GM19467 (cell line): ENCODE results near the gene RPL5.
A peak's percentile ranks its signal among the peaks of the same experiment; 100 is the strongest.

Experiments
- ATAC-seq: cut with Tn5 transposase; IDR thresholded peaks from one replicate; pipeline ENCODE4 v1.9.1; 2021; ENCODE audit warnings: mild to moderate bottlenecking, moderate library complexity; ENCODE audit not compliant: unreplicated experiment

The RPL5 gene

DNA sequence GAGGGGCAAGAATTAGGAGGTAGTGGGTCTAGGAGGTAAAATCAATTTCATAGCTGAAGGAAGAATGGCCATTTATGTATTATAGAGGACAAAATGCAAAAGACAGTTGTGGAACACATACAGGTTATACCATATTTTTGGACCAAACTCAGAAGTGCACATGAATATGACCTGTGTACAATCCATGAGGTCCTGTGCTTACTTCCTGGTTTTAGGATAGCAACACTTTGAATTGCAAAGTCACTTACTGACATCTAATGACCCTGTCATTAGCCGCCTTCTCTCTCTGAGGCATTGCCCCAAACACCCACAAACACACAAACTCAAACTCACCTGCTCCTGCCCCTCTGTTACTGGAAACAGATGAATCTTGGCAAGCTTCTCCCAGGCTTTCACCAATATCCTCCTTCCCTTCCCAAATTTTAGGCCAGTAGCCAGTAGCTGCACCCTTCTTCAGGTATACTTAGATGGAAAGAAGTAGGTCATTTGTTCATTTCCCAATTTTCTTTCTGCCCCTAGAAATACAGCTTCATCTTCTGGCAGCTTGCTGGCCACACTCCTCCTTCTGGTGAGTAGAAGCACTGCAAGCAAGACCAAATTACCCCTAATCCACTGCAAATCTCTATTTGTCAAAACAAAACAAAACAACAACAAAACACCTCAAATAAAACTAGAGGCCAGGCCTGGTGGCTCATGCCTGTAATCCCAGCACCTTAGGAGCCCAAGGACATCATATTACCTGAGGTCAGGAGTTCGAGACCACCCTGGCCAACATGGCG lies 13.7 kb upstream of the RPL5 start:
- ATAC-seq: peak; percentile 53

DNA sequence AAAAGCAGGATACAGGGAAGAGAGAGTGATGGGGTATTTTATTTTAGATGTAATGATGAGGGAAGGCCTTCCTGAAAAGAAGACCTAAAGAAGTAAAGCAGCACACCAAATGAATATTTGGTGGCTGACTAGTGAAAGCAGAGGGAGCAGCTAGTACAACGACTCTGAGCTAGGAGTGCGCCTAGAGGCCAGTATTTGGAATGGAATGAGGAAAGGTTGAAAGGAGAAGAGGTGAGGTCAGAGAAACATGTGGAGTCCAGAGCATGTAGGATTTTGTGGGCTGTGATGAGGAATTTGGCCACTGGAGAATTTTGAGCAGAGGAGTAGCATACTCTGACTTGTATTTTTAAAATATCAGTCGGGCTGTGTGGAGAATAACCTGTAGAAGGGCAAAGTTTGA lies 11.8 kb upstream of the RPL5 start:
- no peak for ATAC-seq

DNA sequence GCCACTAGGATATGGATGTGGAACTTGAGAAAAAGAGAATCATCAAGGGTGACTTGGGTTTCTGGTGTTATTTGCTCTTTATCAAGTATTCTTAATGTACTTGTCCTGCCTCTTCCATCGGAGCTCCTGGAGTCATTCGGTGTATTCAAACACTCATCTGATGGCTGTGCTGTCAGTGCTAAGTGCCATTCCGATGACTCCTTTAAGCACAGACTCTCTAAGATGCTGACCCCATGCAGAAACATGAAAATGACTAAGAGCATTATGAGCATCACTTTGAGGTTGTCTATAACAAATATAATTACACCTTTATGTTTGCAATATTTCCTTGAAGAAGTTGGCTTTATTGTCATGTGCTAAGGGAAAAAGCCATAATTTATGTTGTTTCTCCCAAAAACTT lies 11.3 kb upstream of the RPL5 start:
- no peak for ATAC-seq

DNA sequence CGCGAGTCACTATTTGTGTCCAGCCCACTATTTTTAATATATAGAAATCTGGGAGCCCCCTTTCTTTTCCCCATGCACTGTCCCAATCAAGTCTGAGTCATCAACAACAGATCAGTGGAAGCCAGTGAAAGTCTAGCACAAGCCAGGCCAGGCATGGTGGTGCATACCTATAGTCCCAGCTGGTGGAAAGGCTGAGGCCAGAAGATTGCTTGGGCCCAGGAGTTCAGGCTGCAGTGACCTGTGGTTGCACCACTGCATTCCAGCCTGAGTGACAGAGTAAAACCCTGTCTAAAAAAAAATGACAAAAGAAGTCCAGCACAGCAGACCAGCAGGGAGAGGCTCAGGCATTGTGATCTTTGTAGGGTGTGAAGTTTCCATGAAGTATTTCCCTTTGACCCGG lies 9.0 kb upstream of the RPL5 start:
- ATAC-seq: no peak

DNA sequence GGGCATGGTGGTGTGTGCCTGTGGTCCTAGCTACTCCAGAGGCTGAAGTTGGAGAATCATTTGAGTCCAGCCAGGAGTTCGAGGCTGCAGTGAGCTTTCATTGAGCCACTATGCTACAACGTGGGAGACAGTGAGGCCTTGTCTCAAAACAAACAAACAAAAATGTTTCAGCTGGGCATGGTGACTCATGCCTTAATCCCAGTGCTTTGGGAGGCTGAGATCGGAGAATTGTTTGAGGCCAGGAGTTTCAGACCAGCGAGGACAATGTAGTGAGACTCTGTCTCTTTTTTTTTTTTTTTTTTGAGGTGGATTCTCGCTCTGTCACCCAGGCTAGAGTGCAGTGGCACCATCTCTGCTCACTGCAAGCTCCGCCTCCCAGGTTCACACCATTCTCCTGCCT lies 5.0 kb upstream of the RPL5 start:
- no peak for ATAC-seq

DNA sequence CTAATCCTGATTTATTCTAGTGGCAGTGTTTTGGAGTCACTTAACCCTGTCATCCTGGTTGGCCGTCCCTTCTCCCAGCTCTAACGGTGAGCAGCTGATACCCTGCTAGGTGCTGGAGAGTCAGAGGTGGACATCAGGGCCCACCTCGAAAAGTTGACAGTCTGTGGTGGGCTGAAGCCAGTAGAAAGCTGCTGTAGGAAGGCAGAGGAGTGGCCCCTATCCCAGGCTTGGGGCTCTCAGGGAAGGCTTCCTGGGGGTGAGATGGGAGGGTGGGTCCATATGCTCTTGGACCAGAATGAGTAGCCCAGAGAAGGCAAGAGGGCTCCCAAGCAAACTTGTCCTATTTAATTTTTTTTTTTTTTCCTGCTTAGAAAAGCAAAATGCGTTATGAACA lies 475 bp upstream of the RPL5 start:
- no peak for ATAC-seq

DNA sequence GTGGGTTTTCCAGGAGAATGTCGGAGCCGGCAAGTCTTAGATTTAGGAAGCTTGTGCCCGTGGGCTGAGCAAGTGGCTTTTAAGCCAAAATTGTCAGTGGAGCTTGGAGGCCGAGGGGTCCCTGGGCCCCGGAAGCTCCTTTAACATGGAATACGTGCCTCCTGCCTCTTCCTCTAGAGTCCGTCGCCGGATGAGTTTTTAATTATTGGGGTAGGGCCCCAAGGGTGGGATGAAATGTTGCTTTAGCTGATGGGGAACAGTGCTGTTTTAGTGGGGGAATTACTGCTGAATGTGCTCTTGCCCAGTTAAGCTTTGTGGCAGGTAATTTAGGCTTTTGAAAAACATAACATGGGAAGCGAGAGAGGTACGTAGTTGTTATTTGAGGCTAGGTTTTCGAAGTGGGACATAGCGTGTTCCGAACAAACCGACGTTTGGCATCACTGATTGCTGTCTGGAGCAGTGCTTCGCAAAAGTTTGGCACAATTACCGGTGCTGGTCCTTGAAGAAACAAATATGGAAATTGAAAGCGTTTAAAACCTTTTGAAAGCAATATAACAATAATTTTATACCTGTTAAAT lies 786 bp downstream of the RPL5 start:
- ATAC-seq: no peak

DNA sequence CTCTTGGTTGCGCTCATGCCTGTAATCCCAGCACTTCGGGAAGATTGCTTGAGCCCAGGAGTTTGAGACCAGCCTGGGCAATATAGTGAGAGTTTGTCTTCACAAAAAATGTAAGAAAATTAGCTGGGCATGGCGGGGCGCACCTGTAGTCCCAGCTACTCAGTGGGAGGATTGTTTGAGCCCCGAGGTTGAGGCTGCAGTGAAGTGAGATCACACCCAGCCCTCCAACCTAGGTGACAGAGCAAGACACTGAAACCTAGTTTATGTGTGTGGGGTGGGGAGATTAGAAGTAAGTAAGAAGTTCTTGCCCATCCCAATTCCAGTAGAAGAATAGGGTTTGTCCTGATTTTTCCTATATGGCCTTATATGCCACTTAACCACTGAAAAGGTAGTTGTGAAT lies 2.0 kb downstream of the RPL5 start:
- ATAC-seq: no peak

DNA sequence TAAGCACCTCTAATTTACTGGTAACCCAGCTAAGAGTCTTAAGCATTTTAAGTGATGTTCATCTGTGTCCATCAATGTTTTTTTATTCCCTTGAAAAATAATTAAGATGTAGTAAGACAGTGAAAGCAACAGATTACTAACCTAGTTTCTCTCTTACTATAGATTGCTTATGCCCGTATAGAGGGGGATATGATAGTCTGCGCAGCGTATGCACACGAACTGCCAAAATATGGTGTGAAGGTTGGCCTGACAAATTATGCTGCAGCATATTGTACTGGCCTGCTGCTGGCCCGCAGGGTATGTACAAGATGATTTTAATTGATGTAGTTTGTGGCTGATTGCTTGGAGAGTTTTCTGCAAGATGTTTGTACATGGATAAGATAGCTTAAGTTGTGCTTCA lies 2.8 kb downstream of the RPL5 start:
- ATAC-seq: no peak

DNA sequence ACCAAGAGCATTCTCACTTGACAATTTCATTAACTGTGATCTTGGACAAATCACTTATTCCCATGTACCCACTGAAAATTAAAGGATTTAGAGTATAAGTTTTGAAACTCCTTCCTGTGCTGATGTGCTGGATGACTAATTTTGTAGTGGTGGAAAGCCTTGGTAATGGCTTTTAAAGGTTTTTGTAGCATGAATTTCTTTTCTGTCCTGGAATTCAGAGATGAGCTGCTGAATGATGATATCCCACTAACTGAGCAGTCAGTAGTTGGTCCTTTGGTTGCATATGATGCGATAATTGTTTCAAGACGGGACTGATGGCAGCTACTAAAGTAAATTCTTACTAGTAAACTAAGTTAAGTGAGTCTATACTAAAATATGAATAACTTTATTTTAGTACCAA lies 5.2 kb downstream of the RPL5 start:
- ATAC-seq: no peak

DNA sequence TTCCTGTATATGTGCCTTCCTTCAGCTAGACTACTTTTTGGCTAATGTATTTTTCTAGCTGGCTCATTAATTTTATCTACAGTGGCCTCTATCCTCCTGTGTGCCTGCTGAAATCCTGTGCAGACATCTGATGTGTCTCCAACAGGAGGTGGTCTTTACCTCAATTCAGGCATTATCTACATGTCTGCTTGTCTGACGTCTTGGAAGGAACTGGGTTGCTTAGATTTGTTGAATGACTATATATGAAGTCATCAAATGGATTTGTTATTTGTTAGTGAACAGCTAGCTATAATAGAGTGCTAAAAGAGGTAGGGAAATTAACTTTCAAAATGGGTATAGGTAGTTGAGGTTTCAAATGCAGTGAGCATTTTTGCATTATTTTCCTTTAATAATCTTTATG lies 6.7 kb downstream of the RPL5 start:
- ATAC-seq: no peak

DNA sequence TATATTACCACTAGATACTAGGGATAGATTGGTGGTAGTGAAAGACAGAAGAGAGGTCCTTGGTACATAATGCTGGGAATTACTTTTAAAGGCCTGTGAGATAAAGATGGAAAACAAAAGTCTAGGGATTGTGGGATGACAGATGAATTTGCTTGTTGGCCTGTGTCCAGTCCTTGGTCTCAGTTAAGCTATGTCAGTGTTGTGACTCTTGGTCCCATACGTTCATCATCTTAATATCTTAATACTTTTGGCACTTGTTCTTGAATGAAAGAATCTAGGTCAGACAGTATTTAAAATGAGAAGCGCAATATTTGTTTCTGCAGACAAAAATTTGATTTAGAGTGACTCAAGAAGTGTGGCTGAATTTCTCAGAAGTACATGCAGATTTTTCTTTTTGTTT lies 7.6 kb downstream of the RPL5 start:
- ATAC-seq: no peak

DNA sequence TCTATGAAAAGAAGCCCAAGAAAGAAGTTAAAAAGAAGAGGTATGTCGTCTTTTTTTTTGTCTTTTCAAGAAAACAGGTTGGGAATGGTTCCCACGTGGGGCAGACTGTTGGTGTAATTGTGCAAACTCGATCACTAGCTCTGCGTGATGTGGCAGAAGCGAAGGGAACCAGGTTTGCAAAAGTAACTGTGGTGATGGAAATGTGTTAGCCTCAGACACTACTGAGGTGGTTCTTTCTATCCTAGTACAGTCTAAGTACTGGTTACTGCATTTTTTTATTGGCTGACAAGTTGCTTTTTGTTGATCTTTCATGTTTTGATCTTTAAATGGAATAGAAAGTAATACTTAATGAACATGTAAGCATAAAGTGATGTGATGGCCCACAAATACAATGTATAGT lies 8.8 kb downstream of the RPL5 start:
- no peak for ATAC-seq

DNA sequence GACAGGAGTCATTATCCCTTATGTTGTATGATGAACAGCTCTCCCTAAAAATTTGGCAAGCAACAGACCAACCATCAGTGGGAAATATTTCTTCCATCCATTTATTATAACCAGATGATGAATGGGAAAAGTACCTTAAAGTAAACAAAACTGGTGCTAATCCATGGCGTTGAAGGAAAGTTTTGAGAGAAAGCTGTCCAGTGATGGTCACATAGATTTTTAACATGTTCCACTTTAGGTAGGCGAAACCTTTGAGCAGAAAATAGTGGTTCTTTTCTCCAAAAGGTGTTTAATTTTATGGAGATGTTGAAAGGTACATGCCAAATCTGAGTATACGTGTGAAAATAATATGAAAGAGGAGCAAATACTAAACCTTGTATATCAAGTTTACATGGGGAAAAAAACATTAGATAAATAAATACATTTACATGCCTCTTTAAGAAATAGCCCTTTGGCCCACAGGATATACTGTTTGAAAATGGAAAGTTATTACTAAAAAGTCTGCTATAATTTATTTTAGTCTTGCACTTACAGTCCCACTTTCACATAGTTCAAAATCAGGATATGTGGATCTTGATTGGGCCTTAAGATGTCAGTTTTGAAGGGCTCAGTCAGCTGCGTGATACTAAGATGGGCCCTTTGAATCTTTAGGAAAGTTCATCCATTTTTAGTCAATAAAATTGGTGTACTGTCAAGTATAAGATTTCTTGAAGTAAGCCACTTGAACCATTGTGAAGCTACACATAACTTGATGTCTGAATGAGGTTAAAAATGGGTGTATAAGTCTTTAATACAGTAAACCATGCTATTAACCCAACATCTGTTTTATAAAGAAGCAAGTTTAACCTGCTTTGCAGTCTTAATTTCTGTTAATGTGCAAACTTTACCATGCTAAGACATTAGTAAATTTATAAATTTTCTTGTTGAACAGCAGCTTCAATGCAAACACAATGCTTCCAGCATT lies 10.5 kb downstream of the RPL5 start:
- ATAC-seq: no peak

DNA sequence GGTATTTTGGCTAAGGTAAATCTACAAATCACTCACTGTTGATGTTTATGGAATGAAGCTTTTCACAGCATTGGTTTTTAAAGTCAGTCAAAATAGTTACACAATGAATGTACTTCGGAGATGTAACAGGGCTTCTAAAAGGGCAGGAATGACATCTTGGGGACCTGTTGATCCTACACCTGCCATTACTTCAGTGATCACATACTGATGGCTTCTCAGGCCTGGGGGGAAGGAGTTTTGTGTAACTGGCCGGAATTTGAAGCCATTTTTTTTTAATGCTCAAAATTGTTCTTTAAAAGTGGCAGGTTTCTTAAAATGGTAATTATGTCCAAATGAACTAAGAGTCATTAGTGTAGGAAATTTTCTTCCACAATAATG lies 11.2 kb downstream of the RPL5 start:
- no peak for ATAC-seq

DNA sequence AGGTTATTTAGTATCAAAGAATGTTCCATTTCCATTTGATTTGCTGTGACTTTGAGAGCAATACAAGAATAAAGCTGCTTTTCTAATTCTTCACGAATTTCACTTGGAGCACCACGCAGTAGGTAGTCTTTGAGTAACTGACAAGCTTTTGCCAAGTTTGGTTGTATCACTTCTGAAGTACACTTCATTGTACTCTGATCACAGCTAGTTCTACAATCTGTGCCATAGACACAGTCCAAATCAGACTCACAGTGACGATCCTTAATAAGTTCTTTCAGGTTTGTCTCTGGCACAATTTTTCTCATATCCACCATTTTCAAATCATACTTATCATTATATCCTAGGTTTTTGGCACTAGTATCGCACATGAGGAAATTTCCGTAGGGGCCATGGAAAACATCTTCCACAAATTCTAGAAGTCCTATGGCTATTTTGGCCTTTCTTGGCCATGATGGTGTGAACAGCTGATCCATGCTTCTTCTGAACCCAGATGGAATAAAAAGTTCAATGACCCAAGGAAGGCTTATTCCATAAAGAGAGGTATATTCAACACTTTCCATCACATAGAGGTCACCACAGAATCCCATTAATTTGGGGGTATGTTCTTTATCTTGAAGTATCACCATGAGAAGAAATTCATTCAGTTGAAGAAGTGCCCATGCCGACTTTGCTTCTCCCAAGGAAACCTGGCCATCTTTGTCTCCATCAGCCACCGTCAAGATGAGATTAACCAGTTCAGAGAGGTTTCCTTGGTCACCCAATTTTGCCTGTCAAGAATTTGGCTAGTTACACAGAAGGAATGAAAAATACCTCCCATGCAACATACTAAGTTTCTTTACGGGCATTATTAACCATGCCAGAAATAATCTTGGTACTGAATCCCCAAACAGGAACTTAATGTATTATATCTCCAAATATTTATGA lies 11.9 kb downstream of the RPL5 start:
- ATAC-seq: no peak

DNA sequence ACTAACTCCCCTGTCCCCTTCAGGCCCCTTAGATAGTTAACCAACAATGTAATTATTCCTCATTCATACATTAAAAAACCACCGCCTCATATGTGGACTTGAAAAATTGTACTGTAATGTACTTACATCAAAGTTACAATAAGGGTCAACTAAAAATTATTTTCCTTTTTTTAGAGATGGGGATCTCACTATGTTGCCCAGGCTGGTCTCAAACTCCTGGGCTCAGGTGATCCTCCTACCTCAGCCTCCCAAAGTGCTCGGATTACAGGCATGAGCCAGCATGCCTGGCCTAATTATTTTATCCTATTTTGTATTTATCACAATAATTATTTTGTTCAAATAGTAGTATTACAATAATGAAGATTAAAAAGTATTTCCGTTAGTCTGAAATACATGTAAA lies 12.6 kb downstream of the RPL5 start:
- no peak for ATAC-seq

DNA sequence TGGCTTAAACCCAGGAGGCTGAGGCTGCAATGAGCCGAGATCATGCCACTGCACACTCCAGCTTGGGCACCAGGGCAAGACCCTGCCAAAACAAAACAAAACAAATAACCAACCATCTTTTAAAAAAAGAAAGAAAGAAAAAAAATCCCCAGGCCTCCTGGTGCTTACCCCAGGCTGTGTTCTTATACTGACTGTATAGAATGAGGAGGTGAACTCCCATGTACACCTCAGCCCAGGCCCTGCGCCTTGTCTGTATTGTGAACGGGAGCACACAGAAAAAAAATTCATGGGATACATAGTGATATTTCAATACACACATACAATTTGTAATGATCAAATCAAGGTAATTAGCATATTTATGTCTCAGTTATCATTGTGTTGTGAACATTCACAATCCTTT lies 14.1 kb downstream of the RPL5 start:
- no peak for ATAC-seq

DNA sequence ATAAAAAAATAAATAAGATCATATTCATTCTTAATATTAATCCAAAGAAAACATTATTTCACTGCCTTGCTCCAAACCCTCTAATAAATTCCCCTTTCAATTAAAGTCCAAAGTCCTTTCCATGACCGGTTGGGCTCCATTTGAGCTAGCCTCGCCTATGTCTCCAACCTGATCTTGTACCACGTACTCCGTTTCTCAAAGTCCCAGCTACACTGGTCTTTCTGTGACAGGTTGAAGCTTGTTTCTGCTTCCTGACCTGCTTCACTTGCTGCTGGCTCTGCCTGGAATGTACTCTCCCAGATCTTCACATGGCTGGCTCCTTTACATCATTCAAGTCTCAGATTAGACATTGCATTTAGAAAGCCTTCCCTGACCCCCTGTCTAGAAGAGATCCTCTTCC lies 16.4 kb downstream of the RPL5 start:
- ATAC-seq: no peak

DNA sequence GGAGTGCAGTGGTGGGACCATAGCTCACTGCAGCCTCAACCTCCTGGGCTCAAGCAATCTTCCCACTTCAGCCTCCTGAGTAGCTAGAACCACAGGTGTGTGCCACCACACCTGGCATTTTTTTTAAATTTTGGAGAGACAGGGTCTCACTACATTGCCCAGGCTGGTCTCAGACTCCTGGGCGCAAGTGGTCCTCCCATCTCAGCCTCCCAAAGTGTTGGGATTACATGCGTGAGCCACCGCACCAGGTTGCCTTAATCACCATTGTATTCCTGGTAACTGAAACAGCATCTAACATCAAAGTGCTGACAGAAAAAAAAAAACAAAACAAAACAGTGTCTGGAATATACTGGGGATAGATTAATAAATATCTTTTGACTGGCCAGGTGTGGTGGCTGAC lies 18.2 kb downstream of the RPL5 start:
- ATAC-seq: no peak

DNA sequence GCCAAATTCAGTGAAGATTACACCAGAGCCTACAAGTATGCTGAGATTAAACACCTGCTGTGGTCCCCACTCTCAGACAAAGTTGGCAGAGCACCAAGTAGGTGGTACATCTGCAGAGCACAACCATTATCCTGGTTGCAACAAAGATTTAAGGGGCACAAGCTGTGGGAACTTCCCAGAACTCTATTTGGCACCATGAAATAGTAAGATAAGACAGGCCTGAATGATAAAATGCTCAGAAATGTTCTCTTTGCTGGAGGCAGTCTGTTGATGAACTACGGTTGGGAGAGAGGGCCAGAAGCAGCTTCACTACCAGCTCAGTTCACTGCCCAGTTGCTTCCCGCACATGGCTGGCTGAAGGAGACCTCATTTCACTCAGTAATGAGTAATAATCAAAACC lies 19.9 kb downstream of the RPL5 start:
- no peak for ATAC-seq
